GM12878 (cell line): ENCODE measurements around the gene EGF. TPM values are rescaled to one million over a fixed set of nuclear protein-coding genes. Genes with fewer than 3 reads are reported as not detected.

ENCODE experiments used
- ATAC-seq: fragments of 200-7000 bp; cut with Tn5 transposase; 3 replicates; pipeline ENCODE4 v1.9.1; 2020; ENCODE audit warnings: mild to moderate bottlenecking, moderate library complexity
- BruUV-seq: library from RNA; stranded (reverse); fragments of 400-500 nt; replicated peaks from 2 replicates; lab custom pipeline; 2021; lab: Mats Ljungman, UMichigan
- CTCF ChIA-PET: fragments of 300-600 bp; sonication (Branson Sonifier 250); formaldehyde crosslinking; extraction: SDS; loops from one replicate; lab custom pipeline; 2021; ENCODE audit warnings: inconsistent platforms; lab: Yijun Ruan, JAX
- POLR2A ChIA-PET: fragments of 350-600 bp; formaldehyde crosslinking; extraction: SDS; loops from one replicate; lab custom pipeline; 2021; ENCODE audit warnings: inconsistent platforms; lab: Charles Lee
- RAD21 ChIA-PET: fragments of 300-600 bp; sonication (Branson Sonifier 250); formaldehyde crosslinking; loops from one replicate; lab custom pipeline; 2023; ENCODE audit warnings: antibody characterized with exemption; ENCODE audit not compliant: unreplicated experiment; lab: Charles Lee
- SMC1A ChIA-PET: fragments of 300-600 bp; sonication (Branson Sonifier 250); formaldehyde crosslinking; loops from one replicate; lab custom pipeline; 2023; ENCODE audit not compliant: unreplicated experiment, uncharacterized antibody; lab: Charles Lee
- DNase-seq: peaks from one replicate; pipeline ENCODE4 v3.0.0-alpha.2; 2011; ENCODE audit warnings: low read depth, low spot score
- FAIRE-seq: peaks from 3 replicates; lab custom pipeline; 2011; peaks lifted over from hg19 to GRCh38; lab: Jason Lieb, UNC
- H2AFZ ChIP-seq: 2 replicates; pipeline ENCODE4 v1.6.0; 2011; ENCODE audit warnings: low read depth, low read length, control low read depth; ENCODE audit not compliant: control insufficient read depth
- H3K27ac ChIP-seq: 2 replicates; pipeline ENCODE4 v1.5.1; 2011; ENCODE audit warnings: control low read depth; ENCODE audit not compliant: control insufficient read depth, insufficient read depth
- H3K27me3 ChIP-seq, 2 experiments: replicated peaks in 1 of 2; 2 replicates each; pipeline versions ENCODE4 v1.6.0 to v1.6.1; 2011; ENCODE audit warnings: low read length in 1 of 2; ENCODE audit not compliant: control insufficient read depth in 2 of 2, insufficient read depth in 2 of 2
- H3K36me3 ChIP-seq, 2 experiments: 2 replicates each; pipeline ENCODE4 v1.5.1; 2011; ENCODE audit warnings: low read length in 1 of 2; ENCODE audit not compliant: control insufficient read depth in 2 of 2, insufficient read depth in 2 of 2
- H3K4me1 ChIP-seq: 2 replicates; pipeline ENCODE4 v1.6.1; 2011; ENCODE audit warnings: mild to moderate bottlenecking, low read length, moderate library complexity, mixed read lengths; ENCODE audit not compliant: control insufficient read depth, insufficient read depth
- H3K4me2 ChIP-seq: 2 replicates; pipeline ENCODE4 v1.6.0; 2011; ENCODE audit warnings: control low read depth; ENCODE audit not compliant: control insufficient read depth, insufficient read depth
- H3K4me3 ChIP-seq: fragments of 200-600 bp; sonication (generic); 2 replicates; pipeline ENCODE4 v1.5.1; 2016
- H3K79me2 ChIP-seq: 2 replicates; pipeline ENCODE4 v1.6.0; 2011; ENCODE audit warnings: low read length; ENCODE audit not compliant: control insufficient read depth, insufficient read depth
- H3K9ac ChIP-seq: 2 replicates; pipeline ENCODE4 v1.8.0; 2011; ENCODE audit warnings: low read length, control low read depth, mixed read lengths; ENCODE audit not compliant: control insufficient read depth, insufficient read depth
- H3K9me3 ChIP-seq: replicated peaks from 3 replicates; pipeline ENCODE4 v1.5.1; 2011; ENCODE audit warnings: mild to moderate bottlenecking, low read length; ENCODE audit not compliant: control insufficient read depth, insufficient read depth
- H4K20me1 ChIP-seq: 2 replicates; pipeline ENCODE4 v1.6.0; 2011; ENCODE audit not compliant: control insufficient read depth, insufficient read depth
- BHLHE40 ChIP-seq, 2 experiments: fragments of 450-650 bp in 1 of 2; IDR thresholded peaks; 2 replicates each; pipeline ENCODE4 v1.6.1; 2011 to 2017; ENCODE audit warnings: low read depth in 2 of 2, borderline replicate concordance in 1 of 2, improper control_type of control experiment in 1 of 2, low read length in 1 of 2, mild to moderate bottlenecking in 1 of 2
- FOXM1 ChIP-seq: IDR thresholded peaks from 2 replicates; pipeline ENCODE4 v1.6.1; 2012; ENCODE audit warnings: low read depth, mild to moderate bottlenecking, inconsistent platforms, low read length, moderate library complexity
- KAT2A ChIP-seq: conservative IDR thresholded peaks from 2 replicates; pipeline ENCODE4 v1.6.1; 2011; ENCODE audit warnings: low read depth, low read length; ENCODE audit not compliant: control insufficient read depth
- ZNF384 ChIP-seq: IDR thresholded peaks from 2 replicates; pipeline ENCODE4 v1.6.1; 2012; ENCODE audit warnings: low read depth, mild to moderate bottlenecking, low read length, improper control_type of control experiment, borderline replicate concordance
- WGBS: methylation state at CpG from one replicate; pipeline ENCODE4 v1.1.6; 2016; ENCODE audit warnings: low lambda C conversion rate; ENCODE audit not compliant: insufficient replicate concordance, insufficient coverage; ENCODE audit errors: missing lambda C conversion rate; 5-methylcytosine and 5-hydroxymethylcytosine counted together
- in situ Hi-C: fragments of 300-500 bp; cut with MboI; formaldehyde crosslinking; loops from 9 replicates; pipeline ENCODE4 v1.14.3; 2018; ENCODE audit warnings: mixed read lengths
- intact Hi-C: fragments of 100-400 bp; cut with micrococcal nuclease; formaldehyde crosslinking; loops from one replicate; pipeline ENCODE4 v1.14.2; 2022; ENCODE audit not compliant: unreplicated experiment
- polyA plus RNA-seq, 11 experiments: library from polyadenylated mRNA; depleted of rRNA in 4 of 11; unstranded in 6 of 11; stranded (reverse) in 5 of 11; fragments of >200 nt; fragmentation: Nextera tagmentation in 4 of 11; fragmentation: Illumina TruSeq in 1 of 11; extraction: Ambion mirVana in 4 of 11; extraction: Trizol in 1 of 11; gene quantifications; 1 replicate in 1 of 11; 2 replicates in 10 of 11; pipeline versions ENCODE4 v1.2.1 to v1.2.3, GENCODE V29; 2011 to 2016; ENCODE audit warnings: inconsistent platforms in 2 of 11, missing spikeins in 2 of 11, low read depth in 1 of 11
- total RNA-seq, 4 experiments: library from RNA; depleted of rRNA in 3 of 4; stranded (reverse); fragments of >200 nt in 3 of 4; fragmentation: Illumina TruSeq in 1 of 4; extraction: Trizol in 1 of 4; gene quantifications; 2 replicates each; pipeline versions ENCODE4 v1.2.1 to v1.2.3, GENCODE V29; 2013 to 2021
- TF ChIP-seq, protein P1 (sequence below): fragments of 450-650 bp; IDR thresholded peaks from 2 replicates; pipeline ENCODE4 v1.6.1; 2018; ENCODE audit warnings: borderline replicate concordance, mild to moderate bottlenecking; ENCODE audit not compliant: partially characterized antibody
- TF ChIP-seq, protein P2 (sequence below): fragments of 450-650 bp; formaldehyde crosslinking; IDR thresholded peaks from 2 replicates; pipeline ENCODE4 v1.4.0; 2022; ENCODE audit warnings: mild to moderate bottlenecking, moderate library complexity

EGF gene
- total and polyA plus RNA-seq, 10 of the 15 experiments (the other 5 are each of a cell fraction or from before 2014, with no cell fraction given): 0.02 to 0.90 (median 0.19) TPM; not detected in 4

DNA sequence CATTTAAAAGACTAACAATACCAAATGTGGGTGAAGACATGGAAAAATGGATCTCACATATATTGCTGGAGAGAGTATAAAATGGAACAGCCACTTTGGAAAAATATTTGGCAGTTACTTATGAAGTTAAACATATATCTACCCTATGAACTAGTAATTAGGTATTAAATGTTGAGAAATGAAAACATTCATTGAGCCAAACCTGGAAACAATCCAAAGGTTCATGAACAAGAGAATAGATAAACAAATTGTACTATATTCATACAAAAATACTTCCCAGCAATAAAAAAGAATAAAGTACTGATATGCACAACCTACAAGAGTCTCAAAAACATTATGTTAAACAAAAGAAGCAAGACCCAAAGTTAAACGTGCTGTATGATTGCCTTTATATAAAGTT is 4.0 kb upstream of the EGF start (continued):
- no peak for TF ChIP-seq ZNF384

DNA sequence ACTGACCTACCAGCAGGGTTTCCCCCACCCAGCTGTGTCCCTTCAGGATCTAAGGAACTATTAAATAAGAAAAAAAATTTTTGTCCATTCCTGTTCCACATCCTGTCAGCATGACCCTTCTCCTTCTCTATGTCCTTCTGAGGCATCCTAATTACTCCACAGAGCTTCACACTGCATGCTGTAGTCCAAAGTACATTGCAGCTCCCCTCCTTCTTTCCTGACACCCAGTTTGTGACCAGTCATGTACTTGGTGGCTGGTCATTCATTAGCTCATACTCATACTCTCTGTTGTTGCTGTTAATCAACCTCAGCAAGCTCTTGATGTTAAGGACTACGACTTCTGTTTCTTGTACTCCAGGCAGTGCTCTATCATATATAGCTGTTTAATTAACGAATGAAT is 2.4 kb upstream of the EGF start:
- WGBS: 2% methylated on average over 2 of the region's 2 CpGs

DNA sequence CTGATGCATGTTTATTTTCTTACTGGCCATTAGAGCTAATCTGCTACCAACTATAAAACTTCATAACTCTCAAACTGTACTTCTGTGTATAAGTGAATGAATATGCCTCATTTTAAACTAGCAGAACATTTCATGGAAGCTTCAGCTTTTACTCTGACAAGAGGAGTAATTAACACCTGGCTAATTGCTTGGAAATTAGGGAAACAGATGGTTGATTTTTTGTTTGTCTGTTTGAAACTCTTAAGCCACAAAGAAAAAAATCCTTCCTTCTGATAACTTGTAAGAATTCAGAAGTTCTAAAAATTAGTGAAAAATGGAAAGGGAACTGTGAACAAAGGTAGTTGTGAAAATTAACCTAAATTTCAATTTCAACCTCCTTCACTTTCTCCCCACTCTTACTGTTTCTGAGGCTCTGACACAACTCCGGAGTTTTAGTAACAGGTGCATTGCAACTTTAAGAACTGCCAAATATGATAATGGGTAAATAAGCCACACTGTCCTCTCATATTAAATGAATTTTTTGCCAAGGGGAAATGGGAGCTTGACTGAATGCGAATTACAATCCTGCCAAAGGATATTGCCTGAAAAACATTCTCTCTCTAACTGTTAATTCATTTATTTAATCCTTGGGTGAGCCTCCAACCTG is 1.0 kb downstream of the EGF start:
- in situ Hi-C loops (no loop called here), intact Hi-C loops (no loop called here)
- TF ChIP-seq, protein P1, sequence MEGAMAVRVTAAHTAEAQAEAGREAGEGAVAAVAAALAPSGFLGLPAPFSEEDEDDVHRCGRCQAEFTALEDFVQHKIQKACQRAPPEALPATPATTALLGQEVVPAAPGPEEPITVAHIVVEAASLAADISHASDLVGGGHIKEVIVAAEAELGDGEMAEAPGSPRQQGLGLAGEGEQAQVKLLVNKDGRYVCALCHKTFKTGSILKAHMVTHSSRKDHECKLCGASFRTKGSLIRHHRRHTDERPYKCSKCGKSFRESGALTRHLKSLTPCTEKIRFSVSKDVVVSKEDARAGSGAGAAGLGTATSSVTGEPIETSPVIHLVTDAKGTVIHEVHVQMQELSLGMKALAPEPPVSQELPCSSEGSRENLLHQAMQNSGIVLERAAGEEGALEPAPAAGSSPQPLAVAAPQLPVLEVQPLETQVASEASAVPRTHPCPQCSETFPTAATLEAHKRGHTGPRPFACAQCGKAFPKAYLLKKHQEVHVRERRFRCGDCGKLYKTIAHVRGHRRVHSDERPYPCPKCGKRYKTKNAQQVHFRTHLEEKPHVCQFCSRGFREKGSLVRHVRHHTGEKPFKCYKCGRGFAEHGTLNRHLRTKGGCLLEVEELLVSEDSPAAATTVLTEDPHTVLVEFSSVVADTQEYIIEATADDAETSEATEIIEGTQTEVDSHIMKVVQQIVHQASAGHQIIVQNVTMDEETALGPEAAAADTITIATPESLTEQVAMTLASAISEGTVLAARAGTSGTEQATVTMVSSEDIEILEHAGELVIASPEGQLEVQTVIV: no peak
- TF ChIP-seq BHLHE40 (IDR thresholded peaks at IDR 0.05; ENCODE audit: borderline replicate concordance in 1 of 2, low read depth in 2 of 2, low read length in 1 of 2): no peak
- TF ChIP-seq, protein P2, sequence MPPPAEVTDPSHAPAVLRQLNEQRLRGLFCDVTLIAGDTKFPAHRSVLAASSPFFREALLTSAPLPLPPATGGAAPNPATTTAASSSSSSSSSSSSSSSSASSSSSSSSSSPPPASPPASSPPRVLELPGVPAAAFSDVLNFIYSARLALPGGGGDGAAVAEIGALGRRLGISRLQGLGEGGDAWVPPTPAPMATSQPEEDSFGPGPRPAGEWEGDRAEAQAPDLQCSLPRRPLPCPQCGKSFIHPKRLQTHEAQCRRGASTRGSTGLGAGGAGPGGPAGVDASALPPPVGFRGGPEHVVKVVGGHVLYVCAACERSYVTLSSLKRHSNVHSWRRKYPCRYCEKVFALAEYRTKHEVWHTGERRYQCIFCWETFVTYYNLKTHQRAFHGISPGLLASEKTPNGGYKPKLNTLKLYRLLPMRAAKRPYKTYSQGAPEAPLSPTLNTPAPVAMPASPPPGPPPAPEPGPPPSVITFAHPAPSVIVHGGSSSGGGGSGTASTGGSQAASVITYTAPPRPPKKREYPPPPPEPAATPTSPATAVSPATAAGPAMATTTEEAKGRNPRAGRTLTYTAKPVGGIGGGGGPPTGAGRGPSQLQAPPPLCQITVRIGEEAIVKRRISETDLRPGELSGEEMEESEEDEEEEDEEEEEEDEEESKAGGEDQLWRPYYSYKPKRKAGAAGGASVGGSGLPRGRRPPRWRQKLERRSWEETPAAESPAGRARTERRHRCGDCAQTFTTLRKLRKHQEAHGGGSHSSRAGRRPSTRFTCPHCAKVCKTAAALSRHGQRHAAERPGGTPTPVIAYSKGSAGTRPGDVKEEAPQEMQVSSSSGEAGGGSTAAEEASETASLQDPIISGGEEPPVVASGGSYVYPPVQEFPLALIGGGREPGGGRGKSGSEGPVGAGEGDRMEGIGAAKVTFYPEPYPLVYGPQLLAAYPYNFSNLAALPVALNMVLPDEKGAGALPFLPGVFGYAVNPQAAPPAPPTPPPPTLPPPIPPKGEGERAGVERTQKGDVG (CRISPR knock-in tag): no peak
- Histone ChIP-seq H3K4me3 (no peak overlapping the region), H3K27me3 (peaks cover 2 to 13% of the 10 kb centered on the region in 2 experiments; a peak in 2 of 4 replicates), H3K36me3 (no peaks in the 10 kb centered on the region), H3K4me2 (no peak overlapping the region), H2AFZ (no peak overlapping the region), H3K79me2 (no peaks in the 10 kb centered on the region), H3K4me1 (no peaks in the 10 kb centered on the region), H3K9me3 (no peaks in the 10 kb centered on the region), H4K20me1 (no peaks in the 10 kb centered on the region), H3K27ac (no peak overlapping the region), H3K9ac (no peak overlapping the region)
- DNase-seq (no peak), FAIRE-seq (no peak), ATAC-seq (no peak)
- no TSS peak for BruUV-seq
- whole genome bisulfite sequencing: 42% methylated on average over 2 of the region's 2 CpGs
- ChIA-PET POLR2A (no interaction called here), SMC1A (interaction anchor here (0.5 to 0.7 kb wide), 2 partner anchors 119 to 229 kb away, joined by 3 read pairs; no protein-coding TSS in a partner anchor), RAD21 (no interaction called here), CTCF (no interaction called here)

More for the DNA sequence above, 2.4 kb upstream of the EGF start:
- H3K79me2 ChIP-seq: no peaks in the 10 kb centered on the region
- ATAC-seq: no peak
- in situ Hi-C loops: no loop called here
- TF ChIP-seq KAT2A (no peak), FOXM1 (no peak)
- no peak overlapping the region for H3K4me3 ChIP-seq
- POLR2A ChIA-PET: no interaction called here
- H3K27me3 ChIP-seq: peaks cover under 1 to 2% of the 10 kb centered on the region in 2 experiments; a peak in 2 of 4 replicates
- H3K27ac ChIP-seq: no peak overlapping the region
- no peak for FAIRE-seq
- intact Hi-C loops: no loop called here
- no peak overlapping the region for H2AFZ ChIP-seq
- H4K20me1 ChIP-seq: no peaks in the 10 kb centered on the region
- no peak overlapping the region for H3K4me2 ChIP-seq
- no peak for DNase-seq
- RAD21 ChIA-PET: no interaction called here
- H3K9ac ChIP-seq: no peak overlapping the region
- CTCF ChIA-PET: interaction anchor here (1.6 kb wide), 1 partner anchor 483 kb away, joined by 3 read pairs; no protein-coding TSS in a partner anchor
- H3K36me3 ChIP-seq: no peaks in the 10 kb centered on the region
- no TSS peak for BruUV-seq
- SMC1A ChIA-PET: interaction anchor here (1.3 to 1.7 kb wide), 2 partner anchors 25 to 34 kb away, joined by 3 read pairs; no protein-coding TSS in a partner anchor
- H3K4me1 ChIP-seq: no peaks in the 10 kb centered on the region
- no peaks in the 10 kb centered on the region for H3K9me3 ChIP-seq
